Islet of Langerhans (tissue), 1 donor: Measurements from ENCODE around the gene CLN3.
"Not testable (repeated sequence)": the region's sequence is repeated elsewhere in the genome, so short reads cannot be mapped to it uniquely, and the experiment has no call there.

Experiments used
- FAIRE-seq: peaks from one replicate; lab custom pipeline; 2011; peaks lifted over from hg19 to GRCh38; lab: Jason Lieb, UNC

CLN3 gene

GRCh38 chr16:28491970-28492474 is at the start of gene CLN3:
Gene CLN3, minus strand, starts transcription at chr16:28492074. Its CDS starts 315 bp downstream, at chr16:28491759.
- peak; percentile 43 for FAIRE-seq

- FAIRE-seq, result no peak
Observed at GRCh38 chr16:28540346-28540745, 48.5 kb upstream of the CLN3 start.

DNA sequence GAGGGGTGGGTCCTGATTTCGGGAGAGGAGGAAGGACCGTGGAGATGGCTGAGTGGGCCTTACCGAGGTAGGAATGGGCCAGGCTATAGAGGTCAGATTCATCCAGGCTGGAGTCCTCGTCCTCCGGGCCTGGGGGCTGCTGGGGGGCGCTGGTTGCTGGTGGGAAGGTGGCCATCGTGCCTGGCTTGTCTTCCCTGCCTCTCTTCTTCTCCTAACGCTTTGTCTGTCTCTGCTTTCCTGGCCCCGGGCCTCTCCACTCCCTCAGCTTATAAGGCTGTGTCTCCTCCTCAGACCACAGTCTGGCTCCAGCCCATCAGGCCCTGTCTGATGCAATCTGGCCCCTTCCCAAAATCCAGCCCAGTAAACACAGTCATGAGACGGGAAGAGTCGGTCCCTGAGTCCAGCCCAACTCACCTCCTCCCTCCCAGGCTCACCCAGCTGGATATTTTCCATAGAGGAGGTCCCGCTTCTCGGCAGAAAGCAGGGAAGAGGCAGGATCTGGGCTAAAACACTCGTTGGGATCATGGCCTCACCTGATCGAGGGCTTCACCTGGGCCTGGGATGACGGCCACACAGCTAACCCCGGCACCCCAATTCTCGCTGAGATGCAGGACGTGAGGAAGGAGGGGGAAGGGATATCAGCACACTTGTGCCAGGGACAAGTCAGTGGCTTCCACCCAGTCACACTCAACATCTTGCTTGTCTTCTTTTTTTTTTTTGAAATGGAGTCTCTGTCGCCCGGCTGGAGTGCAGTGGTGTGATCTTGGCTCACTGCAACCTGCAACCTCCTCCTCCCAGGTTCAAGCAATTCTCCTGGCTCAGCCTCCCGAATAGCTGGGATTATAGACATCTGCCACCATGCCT is 47.1 kb upstream of the CLN3 start, which contains the start of gene NUPR1:
Gene NUPR1, minus strand, starts transcription at position 242 of the 864 bp plus-strand sequence. Its CDS starts 67 bp downstream, at position 175.
- FAIRE-seq, result no peak

- FAIRE-seq, result no peak
Observed at GRCh38 chr16:28537964-28538732, 46.3 kb upstream of the CLN3 start.

- FAIRE-seq, result no peak
Observed at GRCh38 chr16:28537076-28537475, 45.2 kb upstream of the CLN3 start.

- no peak for FAIRE-seq
Observed at GRCh38 chr16:28534542-28535373, 42.9 kb upstream of the CLN3 start.

- FAIRE-seq, result no peak
Observed at GRCh38 chr16:28532940-28533647, 41.2 kb upstream of the CLN3 start.

DNA sequence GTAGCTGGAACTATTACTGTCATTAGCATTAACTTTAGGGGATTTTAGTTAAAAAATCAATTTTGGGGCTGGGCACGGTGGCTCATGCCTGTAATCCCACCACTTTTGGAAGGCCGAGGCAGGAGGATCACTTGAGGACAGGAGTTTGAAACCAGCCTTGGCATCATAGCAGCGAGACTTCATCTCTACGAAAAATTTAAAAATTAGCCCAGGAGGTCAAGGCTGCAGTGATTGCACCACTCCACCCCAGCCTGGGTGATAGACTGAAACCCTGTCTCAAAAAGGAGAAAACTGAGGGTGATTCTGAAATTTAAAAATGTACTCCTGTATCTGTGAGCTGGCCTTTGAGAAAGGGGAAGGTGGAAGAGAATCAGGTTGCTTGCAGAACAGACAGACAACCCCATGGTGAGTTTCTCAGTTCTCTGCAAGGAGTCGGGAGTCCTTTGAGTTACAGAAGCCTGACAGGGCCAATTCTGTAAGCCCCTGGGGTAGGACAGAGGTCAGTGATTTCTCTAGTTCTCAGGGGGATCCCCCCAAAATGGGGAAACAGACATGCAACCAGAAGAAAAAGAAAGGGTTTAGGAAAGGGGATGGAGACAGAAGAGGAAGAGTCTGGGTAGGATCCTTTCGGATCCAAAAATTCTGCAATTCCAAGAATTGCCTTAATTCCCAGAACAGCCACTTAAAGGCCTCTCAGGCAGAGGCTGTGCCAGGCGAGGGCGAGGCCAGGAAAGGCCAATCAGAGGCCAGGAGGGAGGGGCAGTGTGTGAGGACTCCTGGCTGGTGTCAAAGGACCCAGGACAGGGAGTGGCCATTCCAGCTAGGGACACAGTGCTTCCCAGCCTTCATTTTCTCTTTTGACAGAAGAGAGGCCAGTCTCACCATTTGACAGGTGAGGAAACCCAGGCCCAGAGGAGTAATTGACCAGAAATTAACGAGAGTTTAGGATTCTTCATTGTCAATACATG is 40.2 kb upstream of the CLN3 start:
- no peak for FAIRE-seq

DNA sequence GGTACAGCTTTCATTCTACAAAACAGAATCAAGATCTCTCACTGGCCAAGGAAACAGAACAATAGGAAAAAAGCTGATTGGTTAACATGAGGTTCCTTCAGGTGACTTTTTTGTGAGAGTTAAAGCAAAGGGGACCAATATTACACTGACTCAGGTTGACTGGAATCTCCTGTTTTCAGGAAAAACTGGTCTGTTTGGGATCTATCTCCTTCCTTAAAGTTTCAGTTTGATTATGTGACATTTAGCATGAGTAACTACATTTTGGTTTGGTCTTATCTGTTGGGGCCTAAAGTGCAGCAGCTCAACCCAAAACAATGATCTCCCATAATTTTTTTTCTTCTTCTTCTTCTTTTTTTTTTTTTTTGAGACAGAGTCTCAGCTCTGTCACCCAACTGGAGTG is 37.2 kb upstream of the CLN3 start:
- no peak for FAIRE-seq

DNA sequence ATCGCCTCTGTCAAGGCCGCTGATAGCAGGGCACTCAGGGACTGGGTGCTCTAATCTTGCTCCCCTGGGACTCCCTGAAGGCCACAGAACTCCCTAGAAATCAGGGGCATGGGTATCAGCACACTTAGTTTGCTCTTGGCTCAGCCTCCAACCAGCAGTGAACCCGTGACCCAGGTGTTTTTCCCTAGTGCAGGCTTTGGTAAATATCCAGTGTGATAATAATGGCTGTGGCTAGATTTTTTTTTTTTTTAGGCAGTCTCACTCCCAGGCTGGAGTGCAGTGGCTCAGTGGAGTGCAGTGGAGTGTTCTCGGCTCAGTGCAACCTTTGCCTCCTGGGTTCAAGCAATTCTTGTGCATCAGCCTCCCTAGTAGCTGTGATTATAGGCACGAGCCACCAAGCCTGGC is 36.6 kb upstream of the CLN3 start:
- no peak for FAIRE-seq

- no peak for FAIRE-seq
Observed at GRCh38 chr16:28527985-28528384, 36.1 kb upstream of the CLN3 start.

- not testable (repeated sequence) for FAIRE-seq
Observed at GRCh38 chr16:28527100-28527785, 35.4 kb upstream of the CLN3 start.

DNA sequence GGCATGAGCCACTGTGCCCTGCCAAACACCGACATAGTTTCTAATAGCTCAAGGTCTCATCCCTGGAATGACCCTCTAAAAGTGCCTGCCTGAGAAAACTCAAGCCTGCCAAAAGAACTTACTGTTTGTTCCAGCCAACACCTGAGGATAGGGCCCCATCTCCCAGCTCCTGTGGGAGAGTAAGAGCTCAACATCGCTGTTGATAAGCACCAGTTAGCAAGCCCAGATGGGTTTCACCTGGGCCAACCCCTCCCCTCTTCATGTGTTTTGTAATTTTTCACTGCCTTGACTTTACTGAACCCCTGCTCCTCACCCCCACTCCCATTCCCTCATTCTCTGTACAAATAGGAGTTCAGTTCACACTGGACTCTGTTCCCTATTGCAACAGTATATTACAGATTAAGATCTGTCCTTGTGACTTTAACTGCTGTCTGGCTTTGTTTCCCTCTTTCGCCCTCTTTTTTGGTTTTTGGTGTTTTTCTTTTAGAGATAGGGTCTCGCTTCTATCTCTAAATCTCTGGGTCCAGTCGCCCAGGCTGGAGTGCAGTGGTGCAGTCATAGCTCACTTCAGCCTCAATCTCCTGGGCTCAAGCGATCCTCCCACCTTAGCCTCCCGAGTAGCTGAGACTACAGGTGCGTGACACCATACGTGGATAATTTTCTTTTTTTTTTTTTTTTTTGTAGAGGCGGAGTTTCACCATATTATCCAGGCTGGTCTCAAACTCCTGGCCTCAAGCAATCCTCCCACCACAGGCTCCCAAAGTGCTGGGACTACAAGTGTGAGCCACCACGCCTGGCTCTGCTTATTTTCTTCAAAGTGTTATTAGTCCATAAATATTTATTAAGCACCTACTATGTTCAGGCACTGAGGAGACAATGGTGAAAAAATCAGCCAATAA is 34.6 kb upstream of the CLN3 start:
- no peak for FAIRE-seq

DNA sequence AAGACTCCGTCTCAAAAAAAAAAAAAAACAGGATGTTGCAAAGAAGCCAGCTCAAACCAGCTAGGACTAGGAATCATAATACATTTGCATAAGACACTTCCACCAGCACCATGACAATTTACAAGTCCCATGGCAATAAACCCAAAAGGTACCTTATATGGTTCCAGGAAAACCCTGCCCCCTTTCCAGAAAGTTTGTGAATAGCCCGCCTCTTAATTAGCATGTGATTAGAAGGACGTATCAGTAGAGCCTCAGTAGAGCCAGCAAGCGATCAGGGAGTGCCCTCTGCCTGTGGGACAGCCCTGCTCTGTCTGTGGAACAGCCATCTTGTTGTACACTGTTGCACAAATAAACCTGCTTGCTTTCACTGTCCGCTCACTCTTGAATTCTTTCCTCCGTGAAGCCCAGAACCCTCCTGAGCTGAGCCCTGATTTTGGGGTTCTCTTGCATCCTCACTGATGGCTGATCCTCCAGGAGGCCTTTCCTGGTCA is 32.9 kb upstream of the CLN3 start:
- FAIRE-seq, result no peak

DNA sequence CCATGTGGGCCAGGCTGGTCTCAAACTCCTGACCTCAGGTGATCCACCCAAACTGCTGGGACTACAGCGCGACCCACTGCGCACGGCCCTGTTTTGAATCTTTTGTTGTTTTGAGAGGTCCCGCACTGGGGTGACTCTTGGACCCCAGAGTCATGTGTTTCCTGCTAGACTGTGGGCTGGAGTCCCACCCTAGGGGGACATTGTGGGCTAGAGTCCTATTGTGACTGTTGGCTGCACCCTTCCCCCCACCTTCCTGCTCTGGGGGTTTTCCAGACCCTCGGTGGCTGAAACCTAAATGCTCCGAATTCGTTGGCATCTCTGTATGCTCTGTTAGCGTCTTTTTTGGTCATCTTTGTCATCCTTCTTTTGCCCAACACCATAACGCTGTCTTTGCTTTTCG is 30.9 kb upstream of the CLN3 start:
- no peak for FAIRE-seq

DNA sequence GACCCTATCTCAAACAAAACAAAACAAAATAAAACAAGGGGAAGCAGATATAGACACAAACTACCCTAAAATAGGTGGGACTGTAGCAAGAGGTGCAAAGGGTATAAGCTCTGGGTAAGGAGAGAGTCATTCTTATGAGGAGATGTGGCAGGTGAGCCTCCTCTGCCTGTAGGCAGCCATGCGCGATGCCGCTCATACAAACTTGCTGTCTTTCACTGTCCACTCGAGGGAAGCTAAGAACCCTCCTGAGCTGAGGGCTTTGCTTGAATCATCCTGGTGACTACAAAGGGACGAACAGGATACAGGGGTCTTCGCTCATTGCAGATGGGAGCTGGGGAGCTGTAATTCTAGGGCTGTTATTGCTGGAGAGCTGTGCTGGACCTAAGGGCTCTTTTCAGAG is 29.6 kb upstream of the CLN3 start:
- FAIRE-seq, result no peak

GRCh38 chr16:28520672-28521071 is 28.8 kb upstream of the CLN3 start:
- FAIRE-seq, result no peak

DNA sequence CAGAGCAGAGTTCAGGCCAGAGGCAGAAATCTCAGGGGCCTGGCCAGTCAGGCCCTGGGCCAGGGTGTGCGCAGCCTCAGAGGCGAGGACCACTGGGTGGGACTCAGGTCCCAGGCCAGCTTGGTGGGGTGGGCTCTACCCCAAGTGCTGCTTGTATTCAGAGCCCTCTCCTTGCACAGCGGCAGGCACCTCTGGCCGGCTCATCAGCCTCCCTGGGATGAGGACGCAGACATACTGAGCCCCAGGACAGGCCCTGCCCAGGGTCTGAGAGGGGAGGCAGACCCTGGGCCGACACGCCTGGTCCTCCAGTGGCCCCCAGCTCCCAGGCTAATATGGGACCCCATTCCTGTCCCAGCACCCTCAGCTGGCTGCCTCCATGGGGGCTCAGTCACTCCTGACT is 22.4 kb upstream of the CLN3 start:
- no peak for FAIRE-seq
